B cell (primary cell): ENCODE results near the gene LUM. TPM values are rescaled to one million over a fixed set of nuclear protein-coding genes. Genes with fewer than 3 reads are reported as not detected.

Experiments used
- ATAC-seq: fragments of 200-7000 bp; cut with Tn5 transposase; one replicate; pipeline ENCODE4 v1.10.0; 2021; ENCODE audit warnings: low read depth, mild to moderate bottlenecking, moderate number of reproducible peaks, moderate library complexity
- CTCF ChIA-PET: fragments of 350-600 bp; sonication (Branson Sonifier 250); formaldehyde crosslinking; loops from one replicate; lab custom pipeline; 2021; ENCODE audit warnings: antibody characterized with exemption, inconsistent platforms; lab: Charles Lee
- POLR2A ChIA-PET: fragments of 350-600 bp; sonication (Branson Sonifier 250); formaldehyde crosslinking; loops from one replicate; lab custom pipeline; 2021; ENCODE audit warnings: antibody characterized with exemption; lab: Charles Lee
- DNase-seq: peaks from one replicate; pipeline ENCODE4 v3.0.0; 2013
- H2AFZ ChIP-seq: 2 replicates; pipeline ENCODE4 v1.6.1; 2012; ENCODE audit warnings: mild to moderate bottlenecking, low read depth, low read length; ENCODE audit not compliant: insufficient read depth, poor library complexity, severe bottlenecking
- H3K27ac ChIP-seq, 2 donors: 1 replicate in 1 of 2; 2 replicates in 1 of 2; pipeline ENCODE4 v1.5.1; 2012 to 2013; ENCODE audit warnings: low read length in 2 of 2, mild to moderate bottlenecking in 2 of 2, moderate library complexity in 1 of 2
- H3K27me3 ChIP-seq, 4 experiments: fragments of 200-600 bp in 1 of 4; sonication (generic) in 1 of 4; replicated peaks in 1 of 4; 1 replicate in 2 of 4; 2 replicates in 2 of 4; pipeline versions ENCODE4 v1.6.1 to v1.7.0; 2013 to 2016; ENCODE audit warnings: low read length in 3 of 4, mild to moderate bottlenecking in 2 of 4, mixed read lengths in 1 of 4, moderate library complexity in 1 of 4; ENCODE audit not compliant: insufficient read depth in 4 of 4, control insufficient read depth in 3 of 4; ENCODE audit errors: control extremely low read depth in 1 of 4
- H3K36me3 ChIP-seq, 2 experiments: replicated peaks in 1 of 2; 1 replicate in 1 of 2; 2 replicates in 1 of 2; pipeline versions ENCODE4 v1.6.1 to v1.7.1; 2013; ENCODE audit warnings: low read length in 1 of 2; ENCODE audit not compliant: insufficient read depth in 2 of 2, control insufficient read depth in 1 of 2; ENCODE audit errors: control extremely low read depth in 1 of 2, extremely low read depth in 1 of 2
- H3K4me1 ChIP-seq, 2 donors: fragments of 200-600 bp in 1 of 2; sonication (generic) in 1 of 2; 1 replicate in 1 of 2; 2 replicates in 1 of 2; pipeline versions ENCODE4 v1.5.1 to v1.6.1; 2013 to 2017; ENCODE audit warnings: low read length in 2 of 2; ENCODE audit not compliant: control insufficient read depth in 2 of 2, insufficient read depth in 2 of 2
- H3K4me2 ChIP-seq: replicated peaks from 2 replicates; pipeline ENCODE3; 2012; ENCODE audit warnings: mild to moderate bottlenecking, low read depth, low read length; ENCODE audit not compliant: poor library complexity, severe bottlenecking
- H3K4me3 ChIP-seq, 5 experiments: fragments of 200-600 bp in 1 of 5; sonication (generic) in 1 of 5; 1 replicate in 3 of 5; 2 replicates in 2 of 5; pipeline versions ENCODE4 v1.5.1 to v1.7.0; 2011 to 2016; ENCODE audit warnings: low read length in 4 of 5, mild to moderate bottlenecking in 4 of 5, low read depth in 2 of 5, control low read depth in 1 of 5, moderate library complexity in 1 of 5; ENCODE audit not compliant: insufficient read depth in 1 of 5; ENCODE audit errors: control extremely low read depth in 1 of 5, extremely low read depth in 1 of 5
- H3K79me2 ChIP-seq: fragments of 200-600 bp; sonication (generic); one replicate; pipeline ENCODE4 v1.6.0; 2016; ENCODE audit warnings: low read length; ENCODE audit not compliant: control insufficient read depth, insufficient read depth
- H3K9ac ChIP-seq: fragments of 200-600 bp; sonication (generic); 2 replicates; pipeline ENCODE4 v1.6.1; 2017; ENCODE audit warnings: mild to moderate bottlenecking, low read length, moderate library complexity
- H3K9me3 ChIP-seq, 3 donors: one replicate each; pipeline versions ENCODE4 v1.6.1 to v1.7.1; 2013; ENCODE audit warnings: low read length in 2 of 3; ENCODE audit not compliant: control insufficient read depth in 2 of 3, insufficient read depth in 1 of 3; ENCODE audit errors: control extremely low read depth in 1 of 3
- H4K20me1 ChIP-seq: 2 replicates; pipeline ENCODE4 v1.6.0; 2012; ENCODE audit warnings: mild to moderate bottlenecking, low read length; ENCODE audit not compliant: insufficient read depth, control insufficient read depth, poor library complexity, severe bottlenecking
- H3K27ac Mint-ChIP-seq: one replicate; pipeline ENCODE4 v1.8.0; 2021; ENCODE audit warnings: mixed read lengths
- H3K27me3 Mint-ChIP-seq: one replicate; pipeline ENCODE4 v1.8.0; 2021; ENCODE audit warnings: mixed read lengths
- H3K4me1 Mint-ChIP-seq: one replicate; pipeline ENCODE4 v1.8.0; 2021; ENCODE audit warnings: mixed read lengths
- H3K4me3 Mint-ChIP-seq: one replicate; pipeline ENCODE4 v1.8.0; 2021; ENCODE audit warnings: mixed read lengths
- H3K9me3 Mint-ChIP-seq: one replicate; pipeline ENCODE4 v1.8.0; 2022; ENCODE audit warnings: mixed read lengths; ENCODE audit not compliant: insufficient read depth
- EZH2 ChIP-seq: IDR thresholded peaks from 2 replicates; pipeline ENCODE4 v1.6.1; 2012; ENCODE audit warnings: borderline replicate concordance, low read depth, mild to moderate bottlenecking, moderate library complexity, low read length; ENCODE audit not compliant: insufficient read depth, poor library complexity, severe bottlenecking
- WGBS: methylation state at CpG from one replicate; pipeline ENCODE4 v1.1.5; 2013; ENCODE audit warnings: missing lambda C conversion rate; ENCODE audit not compliant: insufficient coverage; 5-methylcytosine and 5-hydroxymethylcytosine counted together
- intact Hi-C: fragments of 100-400 bp; cut with micrococcal nuclease; formaldehyde crosslinking; loops from one replicate; pipeline ENCODE4 v1.10.0; 2022
- polyA plus RNA-seq: library from polyadenylated mRNA; depleted of rRNA; stranded (reverse); fragments of >200 nt; gene quantifications from 2 replicates; pipeline ENCODE4 v1.2.3, GENCODE V29; 2012
- total RNA-seq, 2 donors: library from RNA; stranded (reverse); fragments of 120-200 nt in 1 of 2; gene quantifications; 1 replicate in 1 of 2; 2 replicates in 1 of 2; pipeline versions ENCODE4 v1.2.3 to v1.2.4, GENCODE V29; 2013 to 2022
- TF ChIP-seq, protein P1 (sequence below): fragments of 200-600 bp; IDR thresholded peaks from one replicate; pipeline ENCODE4 v1.8.0; 2022; ENCODE audit warnings: antibody characterized with exemption, mild to moderate bottlenecking

LUM gene
- total and polyA plus RNA-seq, 2 donors (not counting 1 experiment from before 2014, with no cell fraction given), result not detected

DNA sequence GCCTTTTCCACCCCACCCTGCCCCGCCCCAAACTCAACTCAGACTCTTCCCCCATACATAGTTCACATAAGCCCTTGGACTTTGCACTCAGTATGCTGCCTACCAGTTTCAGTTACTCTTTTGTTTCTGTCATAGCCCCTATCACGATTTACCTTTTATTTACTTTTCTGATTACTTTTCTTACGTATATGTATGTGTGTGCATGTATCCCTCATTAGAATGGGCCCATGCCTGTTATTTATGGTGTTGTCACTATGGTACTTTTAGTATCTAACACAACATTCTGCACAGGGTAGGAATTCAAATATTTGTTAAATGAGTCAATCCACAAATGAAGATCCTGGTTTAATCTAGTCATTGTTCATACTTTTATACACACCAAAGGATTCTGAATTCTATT lies 16.5 kb upstream of the LUM start:
- no peaks in the 10 kb centered on the region for H3K9me3 Mint-ChIP-seq
- ChIA-PET CTCF (no interaction called here), POLR2A (no interaction called here)
- intact Hi-C loops, result no loop called here
- Histone ChIP-seq H3K4me3 (no peak overlapping the region), H3K27ac (no peak overlapping the region), H3K9me3 (no peaks in the 10 kb centered on the region), H2AFZ (no peak overlapping the region), H3K4me2 (no peak overlapping the region), H3K9ac (no peak overlapping the region), H4K20me1 (no peaks in the 10 kb centered on the region), H3K79me2 (no peaks in the 10 kb centered on the region), H3K36me3 (no peaks in the 10 kb centered on the region), H3K27me3 (no peaks in the 10 kb centered on the region), H3K4me1 (no peaks in the 10 kb centered on the region)
- H3K4me1 Mint-ChIP-seq, result no peaks in the 10 kb centered on the region
- DNase-seq, result no peak
- TF ChIP-seq, protein P1, sequence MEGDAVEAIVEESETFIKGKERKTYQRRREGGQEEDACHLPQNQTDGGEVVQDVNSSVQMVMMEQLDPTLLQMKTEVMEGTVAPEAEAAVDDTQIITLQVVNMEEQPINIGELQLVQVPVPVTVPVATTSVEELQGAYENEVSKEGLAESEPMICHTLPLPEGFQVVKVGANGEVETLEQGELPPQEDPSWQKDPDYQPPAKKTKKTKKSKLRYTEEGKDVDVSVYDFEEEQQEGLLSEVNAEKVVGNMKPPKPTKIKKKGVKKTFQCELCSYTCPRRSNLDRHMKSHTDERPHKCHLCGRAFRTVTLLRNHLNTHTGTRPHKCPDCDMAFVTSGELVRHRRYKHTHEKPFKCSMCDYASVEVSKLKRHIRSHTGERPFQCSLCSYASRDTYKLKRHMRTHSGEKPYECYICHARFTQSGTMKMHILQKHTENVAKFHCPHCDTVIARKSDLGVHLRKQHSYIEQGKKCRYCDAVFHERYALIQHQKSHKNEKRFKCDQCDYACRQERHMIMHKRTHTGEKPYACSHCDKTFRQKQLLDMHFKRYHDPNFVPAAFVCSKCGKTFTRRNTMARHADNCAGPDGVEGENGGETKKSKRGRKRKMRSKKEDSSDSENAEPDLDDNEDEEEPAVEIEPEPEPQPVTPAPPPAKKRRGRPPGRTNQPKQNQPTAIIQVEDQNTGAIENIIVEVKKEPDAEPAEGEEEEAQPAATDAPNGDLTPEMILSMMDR, result no peak
- no peak for TF ChIP-seq EZH2
- no peaks in the 10 kb centered on the region for H3K27me3 Mint-ChIP-seq
- no peak for ATAC-seq
- 75% methylated on average over 1 of the region's 3 CpGs for WGBS
- H3K27ac Mint-ChIP-seq, result no peak overlapping the region
- H3K4me3 Mint-ChIP-seq, result no peak overlapping the region

DNA sequence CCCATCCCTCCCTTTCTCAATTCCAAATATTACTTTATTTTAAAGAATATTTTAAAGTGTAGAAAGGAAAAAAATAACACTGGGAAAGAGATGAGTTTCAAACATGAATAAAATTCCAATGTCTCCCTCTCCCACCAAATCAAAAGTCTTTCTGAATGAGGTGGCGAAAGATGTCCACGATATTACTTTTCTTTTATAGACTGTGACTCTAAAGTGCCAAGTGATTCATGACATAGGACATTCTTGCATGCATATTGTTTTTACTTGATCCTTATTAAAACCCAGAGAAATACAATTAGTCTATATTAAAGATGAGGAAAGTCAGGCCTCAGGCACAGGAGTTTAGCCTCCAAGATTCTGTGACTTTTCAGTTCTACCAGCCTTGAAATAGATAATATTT lies 16.0 kb upstream of the LUM start:
- Histone ChIP-seq H3K36me3 (no peaks in the 10 kb centered on the region), H3K4me1 (no peaks in the 10 kb centered on the region), H3K27me3 (no peaks in the 10 kb centered on the region), H3K27ac (no peak overlapping the region), H4K20me1 (no peaks in the 10 kb centered on the region), H3K9me3 (no peaks in the 10 kb centered on the region), H2AFZ (no peak overlapping the region), H3K4me3 (no peak overlapping the region), H3K4me2 (no peak overlapping the region), H3K79me2 (no peaks in the 10 kb centered on the region), H3K9ac (no peak overlapping the region)
- Mint-ChIP-seq H3K4me3 (no peak overlapping the region), H3K27ac (no peak overlapping the region), H3K27me3 (no peaks in the 10 kb centered on the region), H3K4me1 (no peaks in the 10 kb centered on the region), H3K9me3 (no peaks in the 10 kb centered on the region)
- POLR2A ChIA-PET, result no interaction called here
- WGBS, result no CpG with 5 or more reads among the region's 2 CpGs
- DNase-seq (no peak), ATAC-seq (no peak)
- CTCF ChIA-PET, result no interaction called here
- intact Hi-C loops, result no loop called here
- TF ChIP-seq, protein P1, result no peak
- TF ChIP-seq EZH2, result no peak
